K562 (cell line): ENCODE results near the gene MTOR. TPM values are rescaled to one million over a fixed set of nuclear protein-coding genes. Genes with fewer than 3 reads are reported as not detected.

ENCODE experiments used
- ATAC-seq: fragments of 200-7000 bp; cut with Tn5 transposase; 3 replicates; pipeline ENCODE4 v1.9.1; 2020; ENCODE audit warnings: moderate library complexity
- BruUV-seq: library from RNA; stranded (reverse); fragments of 400-500 nt; replicated peaks from 2 replicates; lab custom pipeline; 2021; lab: Mats Ljungman, UMichigan
- CTCF ChIA-PET: fragments of 300-600 bp; formaldehyde crosslinking; extraction: SDS; loops from one replicate; lab custom pipeline; 2021; ENCODE audit warnings: low intra/inter-chr PET ratio; lab: Yijun Ruan, JAX
- POLR2A ChIA-PET: fragments of 300-600, 350-650 bp; sonication (Branson Sonifier 250); formaldehyde crosslinking; extraction: SDS; loops from one replicate; lab custom pipeline; 2021; ENCODE audit warnings: antibody characterized with exemption, inconsistent platforms; lab: Yijun Ruan, JAX
- DNase-seq, 4 experiments: peaks; one replicate each; pipeline versions ENCODE4 v3.0.0 to v3.0.0-alpha.2; 2011 to 2018; ENCODE audit warnings: low spot score in 3 of 4, mixed read lengths in 3 of 4; ENCODE audit errors: extremely low read depth in 1 of 4
- FAIRE-seq: peaks from 2 replicates; lab custom pipeline; 2011; peaks lifted over from hg19 to GRCh38; lab: Jason Lieb, UNC
- H2AFZ ChIP-seq: 2 replicates; pipeline ENCODE4 v1.6.0; 2011; ENCODE audit warnings: low read depth, low read length, control low read depth, inconsistent platforms
- H3K27ac ChIP-seq: fragments of 200-600 bp; 3 replicates; pipeline ENCODE4 v1.8.0; 2011; ENCODE audit warnings: low read depth, mild to moderate bottlenecking, control low read depth, inconsistent platforms, low read length, moderate library complexity, mixed read lengths; ENCODE audit errors: extremely low read depth
- H3K27me3 ChIP-seq, 2 experiments: fragments of 300-600 bp in 1 of 2; 2 replicates in 1 of 2; 3 replicates in 1 of 2; pipeline versions ENCODE4 v1.6.0 to v1.8.0; 2011; ENCODE audit warnings: inconsistent platforms in 2 of 2, low read length in 2 of 2, mild to moderate bottlenecking in 1 of 2, mixed read lengths in 1 of 2, moderate library complexity in 1 of 2; ENCODE audit not compliant: control insufficient read depth in 2 of 2, insufficient read depth in 2 of 2
- H3K36me3 ChIP-seq: fragments of 300-600 bp; 3 replicates; pipeline ENCODE4 v1.8.0; 2011; ENCODE audit warnings: mild to moderate bottlenecking, low read length, inconsistent platforms; ENCODE audit not compliant: control insufficient read depth, insufficient read depth
- H3K4me1 ChIP-seq, 2 experiments: fragments of 200-600 bp in 1 of 2; replicated peaks in 1 of 2; 2 replicates in 1 of 2; 3 replicates in 1 of 2; pipeline versions ENCODE4 v1.5.1 to v1.8.0; 2011; ENCODE audit warnings: inconsistent platforms in 2 of 2, low read length in 2 of 2, mild to moderate bottlenecking in 1 of 2, mixed read lengths in 1 of 2, moderate library complexity in 1 of 2; ENCODE audit not compliant: control insufficient read depth in 2 of 2, insufficient read depth in 2 of 2
- H3K4me2 ChIP-seq: 2 replicates; pipeline ENCODE4 v1.6.1; 2011; ENCODE audit warnings: low read length, control low read depth, inconsistent platforms, mixed read lengths; ENCODE audit not compliant: insufficient read depth
- H3K4me3 ChIP-seq: fragments of 200-600 bp; sonication (generic), shearing (Covaris generic); 2 replicates; pipeline ENCODE4 v1.5.1; 2016; ENCODE audit warnings: control low read depth, inconsistent platforms
- H3K79me2 ChIP-seq: fragments of 200-600 bp; 3 replicates; pipeline ENCODE4 v1.8.0; 2011; ENCODE audit warnings: low read length, inconsistent platforms; ENCODE audit not compliant: control insufficient read depth, insufficient read depth
- H3K9ac ChIP-seq, 2 experiments: 2 replicates each; pipeline versions ENCODE4 v1.6.0 to v1.6.1; 2011; ENCODE audit warnings: low read depth in 2 of 2, low read length in 2 of 2, control low read depth in 1 of 2, inconsistent platforms in 1 of 2, mild to moderate bottlenecking in 1 of 2, mixed read lengths in 1 of 2; ENCODE audit not compliant: insufficient read depth in 1 of 2
- H3K9me1 ChIP-seq: one replicate; pipeline ENCODE4 v1.6.0; 2011; ENCODE audit warnings: inconsistent platforms, mild to moderate bottlenecking, low read length, moderate library complexity; ENCODE audit not compliant: control insufficient read depth, insufficient read depth
- H3K9me3 ChIP-seq: replicated peaks from 2 replicates; pipeline ENCODE4 v1.5.1; 2011; ENCODE audit warnings: low read depth, low read length, inconsistent platforms; ENCODE audit not compliant: control insufficient read depth, insufficient read depth
- H4K20me1 ChIP-seq: replicated peaks from 2 replicates; pipeline ENCODE4 v1.6.1; 2011; ENCODE audit warnings: low read length, inconsistent platforms, mixed read lengths; ENCODE audit not compliant: control insufficient read depth, insufficient read depth
- EHMT2 ChIP-seq: fragments of 450-650 bp; IDR thresholded peaks from 2 replicates; pipeline ENCODE4 v1.6.1; 2018; ENCODE audit warnings: antibody characterized with exemption
- HIVEP1 ChIP-seq: fragments of 250-450 bp; sonication (Bioruptor Pico); IDR thresholded peaks from 2 replicates; pipeline ENCODE4 v1.4.0; 2020; ENCODE audit warnings: mild to moderate bottlenecking
- KLF6 ChIP-seq: fragments of 250-450 bp; sonication (Bioruptor Pico); IDR thresholded peaks from 2 replicates; pipeline ENCODE4 v1.4.0; 2020; ENCODE audit warnings: mild to moderate bottlenecking, moderate library complexity, borderline replicate concordance
- NR2C1 ChIP-seq, 2 experiments: fragments of 450-650 bp; IDR thresholded peaks; 2 replicates each; pipeline ENCODE4 v1.6.1; 2017; ENCODE audit warnings: mild to moderate bottlenecking in 2 of 2, antibody characterized with exemption in 1 of 2, inconsistent platforms in 1 of 2, missing compliant biosample characterization in 1 of 2, missing genetic modification characterization in 1 of 2
- NUFIP1 ChIP-seq: fragments of 450-650 bp; IDR thresholded peaks from 2 replicates; pipeline ENCODE4 v1.6.1; 2018; ENCODE audit not compliant: partially characterized antibody
- PTBP1 ChIP-seq: fragments of 200-400 bp; formaldehyde crosslinking; IDR thresholded peaks from 2 replicates; pipeline ENCODE4 v1.6.1; 2017; ENCODE audit warnings: low read depth, low read length
- SMARCA4 ChIP-seq: fragments of 450-650 bp; IDR thresholded peaks from 2 replicates; pipeline ENCODE4 v1.6.1; 2016
- SMARCB1 ChIP-seq: IDR thresholded peaks from 2 replicates; pipeline ENCODE4 v1.6.1; 2011; ENCODE audit warnings: improper control_type of control experiment, low read depth; ENCODE audit not compliant: insufficient read length
- ZNF609 ChIP-seq: sonication (generic); formaldehyde crosslinking; IDR thresholded peaks from 2 replicates; pipeline ENCODE4 v1.8.1; 2023; ENCODE audit warnings: missing genetic modification reagents, mild to moderate bottlenecking, borderline replicate concordance
- WGBS: fragments of 100-300 bp; shearing (Covaris generic); methylation state at CpG from one replicate; pipeline ENCODE4 v1.1.6; 2016; ENCODE audit warnings: low coverage, mixed read lengths; ENCODE audit not compliant: insufficient coverage; ENCODE audit errors: missing lambda C conversion rate; 5-methylcytosine and 5-hydroxymethylcytosine counted together
- in situ Hi-C: fragments of 300-500 bp; cut with MboI; formaldehyde crosslinking; loops from 4 replicates; pipeline ENCODE4 v1.15.0; 2018; ENCODE audit warnings: inconsistent platforms, mixed read lengths
- intact Hi-C: fragments of 100-400 bp; cut with micrococcal nuclease; formaldehyde crosslinking; loops from 2 replicates; pipeline ENCODE4 v1.14.2; 2022
- polyA plus RNA-seq, 8 experiments: library from polyadenylated mRNA; depleted of rRNA in 4 of 8; stranded (reverse) in 5 of 8; unstranded in 3 of 8; fragments of >200 nt; fragmentation: Nextera tagmentation in 2 of 8; fragmentation: Illumina TruSeq in 1 of 8; extraction: Ambion mirVana in 2 of 8; extraction: Trizol in 1 of 8; gene quantifications; 2 replicates each; pipeline versions ENCODE4 v1.2.1 to v1.2.3, GENCODE V29; 2011 to 2014; ENCODE audit warnings: inconsistent platforms in 1 of 8, missing spikeins in 1 of 8
- total RNA-seq, 7 experiments: library from RNA; depleted of rRNA in 6 of 7; stranded (reverse); fragments of >200 nt in 6 of 7; fragmentation: Illumina TruSeq in 2 of 7; extraction: Trizol in 2 of 7; gene quantifications; 2 replicates each; pipeline versions ENCODE4 v1.2.1 to v1.2.3, GENCODE V29; 2011 to 2021; ENCODE audit warnings: low replicate concordance in 1 of 7
- TF ChIP-seq, protein P1 (sequence below), 3 experiments: fragments of 200-800 bp in 1 of 3; fragments of 250-450 bp in 1 of 3; fragments of 450-650 bp in 1 of 3; sonication (Bioruptor Pico) in 1 of 3; sonication (Bioruptor generic) in 1 of 3; formaldehyde crosslinking in 1 of 3; IDR thresholded peaks; 2 replicates each; pipeline versions ENCODE4 v1.6.1 to v1.8.0; 2016 to 2022; ENCODE audit warnings: mild to moderate bottlenecking in 2 of 3, missing genetic modification characterization in 2 of 3, missing compliant biosample characterization in 1 of 3, moderate library complexity in 1 of 3

Gene MTOR
- total and polyA plus RNA-seq, 9 of the 15 experiments (the other 6 are each of a cell fraction or from before 2014, with no cell fraction given): 11.4 to 71.4 (median 52.2) TPM

GRCh38 chr1:11193376-11193775 lies 69.0 kb downstream of the MTOR start (continued):
- TF ChIP-seq ZNF609 (no peak), HIVEP1 (no peak), KLF6 (CRISPR knock-in tag) (no peak), SMARCA4 (no peak)

DNA sequence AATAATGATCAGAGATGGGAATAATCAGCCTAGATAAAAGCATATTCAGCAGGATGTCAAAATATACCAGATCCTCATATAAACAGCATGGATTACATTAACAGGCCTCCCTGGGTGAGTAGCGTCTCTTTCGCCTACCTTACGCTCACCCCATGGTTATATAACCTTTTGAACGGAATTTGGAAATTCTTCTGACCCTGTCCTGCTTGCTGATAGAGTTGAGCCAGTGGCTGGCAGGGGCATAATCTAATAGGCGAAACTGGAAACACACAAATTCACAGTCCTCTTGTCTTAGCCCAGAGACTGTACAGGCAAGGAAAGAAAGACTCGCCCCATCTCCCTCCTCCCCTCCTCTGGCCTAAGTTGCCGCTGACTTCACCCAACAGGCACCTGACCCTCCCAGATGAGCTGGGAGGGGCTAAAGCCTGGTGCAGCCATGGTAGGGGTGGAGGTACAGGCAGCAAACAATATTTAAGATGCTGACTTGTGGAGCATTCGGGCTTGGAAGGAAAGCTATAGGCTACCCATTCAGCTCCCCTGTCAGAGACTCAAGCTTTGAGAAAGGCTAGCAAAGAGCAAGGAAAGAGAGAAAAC lies 73.4 kb downstream of the MTOR start, which contains the start of gene ANGPTL7:
Gene ANGPTL7 (plus strand): TSS at position 498 of the 594 bp plus-strand sequence. CDS start 225 bp downstream, outside the sequence.
- no peak for DNase-seq
- H3K9me3 ChIP-seq: no peaks in the 10 kb centered on the region
- no peaks in the 10 kb centered on the region for H3K79me2 ChIP-seq
- H3K4me1 ChIP-seq: no peaks in the 10 kb centered on the region
- H3K4me2 ChIP-seq: no peak within 1 kb of the TSS
- no peaks in the 10 kb centered on the region for H3K9me1 ChIP-seq
- H2AFZ ChIP-seq: no peak within 1 kb of the TSS
- FAIRE-seq: no peak
- H3K27me3 ChIP-seq: no peaks in the 10 kb centered on the region
- no peaks in the 10 kb centered on the region; the same call in 1 of the 2 replicates for H4K20me1 ChIP-seq
- in situ Hi-C loops: no loop called here
- no peak within 1 kb of the TSS for H3K27ac ChIP-seq
- CTCF ChIA-PET: interaction anchor here (0.6 kb wide), 1 partner anchor 1922 kb away, joined by 3 read pairs; no protein-coding TSS in a partner anchor
- 90% methylated on average over 7 of the region's 8 CpGs for WGBS
- no TSS peak for BruUV-seq
- H3K9ac ChIP-seq: no peak within 1 kb of the TSS
- intact Hi-C loops: no loop called here
- ATAC-seq: no peak
- POLR2A ChIA-PET: interaction anchor here (0.6 to 3.3 kb wide), 3 partner anchors 9 to 131 kb away, joined by 3 to 18 read pairs (median 3); no protein-coding TSS in a partner anchor
- H3K4me3 ChIP-seq: no peak within 1 kb of the TSS
- H3K36me3 ChIP-seq: peaks cover 87% of the 10 kb centered on the region
- no peak for TF ChIP-seq SMARCB1
- TF ChIP-seq NR2C1 (IDR thresholded peaks at IDR 0.05): no peak
- no peak for TF ChIP-seq NR2C1 (tag; IDR thresholded peaks at IDR 0.05)
- TF ChIP-seq EHMT2: no peak
- no peak for TF ChIP-seq PTBP1
- TF ChIP-seq, protein P1, sequence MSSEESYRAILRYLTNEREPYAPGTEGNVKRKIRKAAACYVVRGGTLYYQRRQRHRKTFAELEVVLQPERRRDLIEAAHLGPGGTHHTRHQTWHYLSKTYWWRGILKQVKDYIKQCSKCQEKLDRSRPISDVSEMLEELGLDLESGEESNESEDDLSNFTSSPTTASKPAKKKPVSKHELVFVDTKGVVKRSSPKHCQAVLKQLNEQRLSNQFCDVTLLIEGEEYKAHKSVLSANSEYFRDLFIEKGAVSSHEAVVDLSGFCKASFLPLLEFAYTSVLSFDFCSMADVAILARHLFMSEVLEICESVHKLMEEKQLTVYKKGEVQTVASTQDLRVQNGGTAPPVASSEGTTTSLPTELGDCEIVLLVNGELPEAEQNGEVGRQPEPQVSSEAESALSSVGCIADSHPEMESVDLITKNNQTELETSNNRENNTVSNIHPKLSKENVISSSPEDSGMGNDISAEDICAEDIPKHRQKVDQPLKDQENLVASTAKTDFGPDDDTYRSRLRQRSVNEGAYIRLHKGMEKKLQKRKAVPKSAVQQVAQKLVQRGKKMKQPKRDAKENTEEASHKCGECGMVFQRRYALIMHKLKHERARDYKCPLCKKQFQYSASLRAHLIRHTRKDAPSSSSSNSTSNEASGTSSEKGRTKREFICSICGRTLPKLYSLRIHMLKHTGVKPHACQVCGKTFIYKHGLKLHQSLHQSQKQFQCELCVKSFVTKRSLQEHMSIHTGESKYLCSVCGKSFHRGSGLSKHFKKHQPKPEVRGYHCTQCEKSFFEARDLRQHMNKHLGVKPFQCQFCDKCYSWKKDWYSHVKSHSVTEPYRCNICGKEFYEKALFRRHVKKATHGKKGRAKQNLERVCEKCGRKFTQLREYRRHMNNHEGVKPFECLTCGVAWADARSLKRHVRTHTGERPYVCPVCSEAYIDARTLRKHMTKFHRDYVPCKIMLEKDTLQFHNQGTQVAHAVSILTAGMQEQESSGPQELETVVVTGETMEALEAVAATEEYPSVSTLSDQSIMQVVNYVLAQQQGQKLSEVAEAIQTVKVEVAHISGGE (CRISPR knock-in tag; IDR thresholded peaks at IDR 0.05): no peak
- TF ChIP-seq NUFIP1: no peak
